ENCODE measurements around the gene SUSD1.
A peak's percentile ranks its signal among the peaks of the same experiment; 100 is the strongest.

DNA sequence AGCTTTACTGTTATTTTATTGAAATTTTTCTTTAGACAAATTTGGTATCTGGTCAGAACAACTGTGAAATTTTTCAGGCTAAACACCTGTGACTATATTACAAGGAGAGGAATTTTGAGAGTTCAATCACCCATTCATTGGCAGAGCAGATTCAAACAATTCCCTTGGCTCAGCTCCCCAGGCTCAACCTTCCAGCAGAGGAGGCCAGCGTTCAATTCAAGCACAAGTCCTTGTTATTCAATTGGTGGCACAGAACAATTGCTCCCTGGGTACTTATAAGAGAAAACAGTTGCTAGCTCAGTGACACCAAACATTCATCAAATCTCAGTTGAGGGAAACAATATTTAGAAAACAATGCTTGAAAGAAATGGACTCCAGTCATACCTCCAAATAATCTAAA, 83.3 kb downstream of the SUSD1 start:
- TF ChIP-seq EP300 (IDR thresholded peaks at IDR 0.05), result no peak
- TF ChIP-seq, protein P1, sequence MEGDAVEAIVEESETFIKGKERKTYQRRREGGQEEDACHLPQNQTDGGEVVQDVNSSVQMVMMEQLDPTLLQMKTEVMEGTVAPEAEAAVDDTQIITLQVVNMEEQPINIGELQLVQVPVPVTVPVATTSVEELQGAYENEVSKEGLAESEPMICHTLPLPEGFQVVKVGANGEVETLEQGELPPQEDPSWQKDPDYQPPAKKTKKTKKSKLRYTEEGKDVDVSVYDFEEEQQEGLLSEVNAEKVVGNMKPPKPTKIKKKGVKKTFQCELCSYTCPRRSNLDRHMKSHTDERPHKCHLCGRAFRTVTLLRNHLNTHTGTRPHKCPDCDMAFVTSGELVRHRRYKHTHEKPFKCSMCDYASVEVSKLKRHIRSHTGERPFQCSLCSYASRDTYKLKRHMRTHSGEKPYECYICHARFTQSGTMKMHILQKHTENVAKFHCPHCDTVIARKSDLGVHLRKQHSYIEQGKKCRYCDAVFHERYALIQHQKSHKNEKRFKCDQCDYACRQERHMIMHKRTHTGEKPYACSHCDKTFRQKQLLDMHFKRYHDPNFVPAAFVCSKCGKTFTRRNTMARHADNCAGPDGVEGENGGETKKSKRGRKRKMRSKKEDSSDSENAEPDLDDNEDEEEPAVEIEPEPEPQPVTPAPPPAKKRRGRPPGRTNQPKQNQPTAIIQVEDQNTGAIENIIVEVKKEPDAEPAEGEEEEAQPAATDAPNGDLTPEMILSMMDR (IDR thresholded peaks at IDR 0.05), result peak in 1 of 6 experiments; percentile 7
- no peak for TF ChIP-seq POLR2A (IDR thresholded peaks at IDR 0.05)

Measured in upper lobe of left lung (tissue), 4 donors.